ENCODE measurements around the gene CALD1. TPM values are rescaled to one million over a fixed set of nuclear protein-coding genes. Genes with fewer than 3 reads are reported as not detected.

Gene CALD1
- total RNA-seq, 1 experiment from 2014 or later: 147 TPM

DNA sequence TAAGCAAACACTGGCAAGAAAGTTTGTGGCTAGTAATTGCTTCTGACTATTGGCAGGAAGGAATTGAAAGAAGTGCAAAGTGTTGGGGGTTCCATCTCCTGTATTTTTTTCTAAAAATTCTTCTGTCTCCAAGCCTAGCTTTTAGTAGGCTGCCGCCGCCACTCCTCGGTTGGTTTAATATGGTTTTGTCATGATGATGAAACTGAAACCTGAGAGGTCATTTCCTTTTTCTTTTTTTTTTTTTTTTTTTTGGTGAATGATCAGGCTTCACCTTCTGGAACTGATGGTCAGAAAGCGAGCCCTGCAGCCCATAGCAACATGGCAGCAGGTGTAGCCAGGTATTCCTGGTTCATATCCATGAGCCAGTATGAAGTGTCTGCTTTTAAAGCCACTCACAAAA lies 131.5 kb downstream of the CALD1 start (continued):
- TF ChIP-seq, protein P1, sequence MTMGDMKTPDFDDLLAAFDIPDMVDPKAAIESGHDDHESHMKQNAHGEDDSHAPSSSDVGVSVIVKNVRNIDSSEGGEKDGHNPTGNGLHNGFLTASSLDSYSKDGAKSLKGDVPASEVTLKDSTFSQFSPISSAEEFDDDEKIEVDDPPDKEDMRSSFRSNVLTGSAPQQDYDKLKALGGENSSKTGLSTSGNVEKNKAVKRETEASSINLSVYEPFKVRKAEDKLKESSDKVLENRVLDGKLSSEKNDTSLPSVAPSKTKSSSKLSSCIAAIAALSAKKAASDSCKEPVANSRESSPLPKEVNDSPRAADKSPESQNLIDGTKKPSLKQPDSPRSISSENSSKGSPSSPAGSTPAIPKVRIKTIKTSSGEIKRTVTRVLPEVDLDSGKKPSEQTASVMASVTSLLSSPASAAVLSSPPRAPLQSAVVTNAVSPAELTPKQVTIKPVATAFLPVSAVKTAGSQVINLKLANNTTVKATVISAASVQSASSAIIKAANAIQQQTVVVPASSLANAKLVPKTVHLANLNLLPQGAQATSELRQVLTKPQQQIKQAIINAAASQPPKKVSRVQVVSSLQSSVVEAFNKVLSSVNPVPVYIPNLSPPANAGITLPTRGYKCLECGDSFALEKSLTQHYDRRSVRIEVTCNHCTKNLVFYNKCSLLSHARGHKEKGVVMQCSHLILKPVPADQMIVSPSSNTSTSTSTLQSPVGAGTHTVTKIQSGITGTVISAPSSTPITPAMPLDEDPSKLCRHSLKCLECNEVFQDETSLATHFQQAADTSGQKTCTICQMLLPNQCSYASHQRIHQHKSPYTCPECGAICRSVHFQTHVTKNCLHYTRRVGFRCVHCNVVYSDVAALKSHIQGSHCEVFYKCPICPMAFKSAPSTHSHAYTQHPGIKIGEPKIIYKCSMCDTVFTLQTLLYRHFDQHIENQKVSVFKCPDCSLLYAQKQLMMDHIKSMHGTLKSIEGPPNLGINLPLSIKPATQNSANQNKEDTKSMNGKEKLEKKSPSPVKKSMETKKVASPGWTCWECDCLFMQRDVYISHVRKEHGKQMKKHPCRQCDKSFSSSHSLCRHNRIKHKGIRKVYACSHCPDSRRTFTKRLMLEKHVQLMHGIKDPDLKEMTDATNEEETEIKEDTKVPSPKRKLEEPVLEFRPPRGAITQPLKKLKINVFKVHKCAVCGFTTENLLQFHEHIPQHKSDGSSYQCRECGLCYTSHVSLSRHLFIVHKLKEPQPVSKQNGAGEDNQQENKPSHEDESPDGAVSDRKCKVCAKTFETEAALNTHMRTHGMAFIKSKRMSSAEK (CRISPR knock-in tag; IDR thresholded peaks at IDR 0.05; ENCODE audit: borderline replicate concordance): no peak
- TF ChIP-seq PRRX2 (CRISPR knock-in tag; IDR thresholded peaks at IDR 0.05): no peak

DNA sequence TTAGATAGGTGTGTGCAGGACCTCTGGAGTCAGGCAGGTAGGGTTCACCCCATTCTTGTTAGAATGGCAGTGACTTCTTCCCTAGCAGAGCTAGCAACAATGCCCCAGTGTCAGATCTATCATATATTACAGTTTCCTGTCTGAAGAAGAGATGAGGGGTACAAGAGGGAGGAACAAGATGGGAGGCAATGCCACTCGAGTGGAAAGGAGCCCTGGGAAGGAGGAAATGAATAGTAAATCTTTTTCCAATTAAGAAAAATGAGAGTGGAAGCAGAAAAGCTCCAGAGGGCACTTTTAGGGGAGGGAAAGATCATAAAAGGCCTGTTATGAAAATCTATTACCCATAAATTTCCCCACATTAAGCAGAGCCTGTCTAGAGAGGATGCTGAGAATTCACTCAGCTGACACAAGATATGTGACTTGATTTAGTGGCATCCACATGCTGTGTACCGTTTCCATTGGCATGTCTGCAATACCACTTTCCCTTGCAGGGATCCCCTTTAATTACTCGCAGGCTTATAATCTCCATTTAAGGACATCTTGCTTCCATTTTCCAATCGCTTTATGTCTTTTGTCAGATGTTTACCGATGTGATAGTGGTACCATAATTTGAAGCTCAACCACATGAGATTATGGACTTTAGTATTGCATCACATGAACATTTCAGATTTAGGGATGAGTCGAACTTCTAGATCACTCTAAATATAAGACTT lies 136.9 kb downstream of the CALD1 start:
- H3K9me3 Mint-ChIP-seq: no peaks in the 10 kb centered on the region
- H3K27ac Mint-ChIP-seq: no peak overlapping the region; the same call in 1 of the 2 replicates
- TF ChIP-seq, protein P2, sequence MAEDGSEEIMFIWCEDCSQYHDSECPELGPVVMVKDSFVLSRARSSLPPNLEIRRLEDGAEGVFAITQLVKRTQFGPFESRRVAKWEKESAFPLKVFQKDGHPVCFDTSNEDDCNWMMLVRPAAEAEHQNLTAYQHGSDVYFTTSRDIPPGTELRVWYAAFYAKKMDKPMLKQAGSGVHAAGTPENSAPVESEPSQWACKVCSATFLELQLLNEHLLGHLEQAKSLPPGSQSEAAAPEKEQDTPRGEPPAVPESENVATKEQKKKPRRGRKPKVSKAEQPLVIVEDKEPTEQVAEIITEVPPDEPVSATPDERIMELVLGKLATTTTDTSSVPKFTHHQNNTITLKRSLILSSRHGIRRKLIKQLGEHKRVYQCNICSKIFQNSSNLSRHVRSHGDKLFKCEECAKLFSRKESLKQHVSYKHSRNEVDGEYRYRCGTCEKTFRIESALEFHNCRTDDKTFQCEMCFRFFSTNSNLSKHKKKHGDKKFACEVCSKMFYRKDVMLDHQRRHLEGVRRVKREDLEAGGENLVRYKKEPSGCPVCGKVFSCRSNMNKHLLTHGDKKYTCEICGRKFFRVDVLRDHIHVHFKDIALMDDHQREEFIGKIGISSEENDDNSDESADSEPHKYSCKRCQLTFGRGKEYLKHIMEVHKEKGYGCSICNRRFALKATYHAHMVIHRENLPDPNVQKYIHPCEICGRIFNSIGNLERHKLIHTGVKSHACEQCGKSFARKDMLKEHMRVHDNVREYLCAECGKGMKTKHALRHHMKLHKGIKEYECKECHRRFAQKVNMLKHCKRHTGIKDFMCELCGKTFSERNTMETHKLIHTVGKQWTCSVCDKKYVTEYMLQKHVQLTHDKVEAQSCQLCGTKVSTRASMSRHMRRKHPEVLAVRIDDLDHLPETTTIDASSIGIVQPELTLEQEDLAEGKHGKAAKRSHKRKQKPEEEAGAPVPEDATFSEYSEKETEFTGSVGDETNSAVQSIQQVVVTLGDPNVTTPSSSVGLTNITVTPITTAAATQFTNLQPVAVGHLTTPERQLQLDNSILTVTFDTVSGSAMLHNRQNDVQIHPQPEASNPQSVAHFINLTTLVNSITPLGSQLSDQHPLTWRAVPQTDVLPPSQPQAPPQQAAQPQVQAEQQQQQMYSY (CRISPR knock-in tag; IDR thresholded peaks at IDR 0.05): no peak
- 0 out of 2 replicates have a peak, but pooled peaks cover 3% of the 10 kb centered on the region for H3K36me3 Mint-ChIP-seq
- ChIA-PET POLR2A (no interaction called here), CTCF (no interaction called here)
- no peak overlapping the region for H3K4me3 Mint-ChIP-seq
- no peaks in the 10 kb centered on the region for H3K27me3 Mint-ChIP-seq (ENCODE audit: low read depth)
- H3K4me1 Mint-ChIP-seq: peaks cover 3% of the 10 kb centered on the region
- ATAC-seq (no peak), DNase-seq (ENCODE audit: low spot score) (no peak)

DNA sequence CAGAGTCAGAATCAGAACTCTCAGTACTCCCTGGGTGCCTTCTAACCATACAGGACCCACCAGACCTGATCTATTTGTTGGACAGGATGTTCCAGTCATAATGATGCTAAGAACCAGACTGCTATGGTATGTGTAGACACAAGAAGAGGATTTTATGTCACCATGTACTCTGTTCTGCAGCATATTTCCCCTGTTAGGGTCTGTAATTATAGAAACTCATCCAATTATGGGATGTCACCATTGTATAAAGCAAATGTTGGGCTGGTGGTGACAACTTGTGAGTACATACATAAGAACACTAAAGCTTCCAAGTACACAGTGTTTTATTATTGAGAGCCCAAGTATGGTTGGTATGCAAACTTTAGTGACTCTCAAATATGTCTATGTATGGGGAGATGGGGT lies 139.8 kb downstream of the CALD1 start:
- Mint-ChIP-seq H3K4me1 (no peaks in the 10 kb centered on the region), H3K27ac (no peak overlapping the region), H3K4me3 (no peak overlapping the region), H3K27me3 (ENCODE audit: low read depth) (no peaks in the 10 kb centered on the region), H3K9me3 (no peaks in the 10 kb centered on the region), H3K36me3 (0 out of 2 replicates have a peak, but pooled peaks cover 3% of the 10 kb centered on the region)
- POLR2A ChIA-PET: no interaction called here
- DNase-seq (ENCODE audit: low spot score) (no peak), ATAC-seq (no peak)
- CTCF ChIA-PET: no interaction called here
- TF ChIP-seq, protein P3, sequence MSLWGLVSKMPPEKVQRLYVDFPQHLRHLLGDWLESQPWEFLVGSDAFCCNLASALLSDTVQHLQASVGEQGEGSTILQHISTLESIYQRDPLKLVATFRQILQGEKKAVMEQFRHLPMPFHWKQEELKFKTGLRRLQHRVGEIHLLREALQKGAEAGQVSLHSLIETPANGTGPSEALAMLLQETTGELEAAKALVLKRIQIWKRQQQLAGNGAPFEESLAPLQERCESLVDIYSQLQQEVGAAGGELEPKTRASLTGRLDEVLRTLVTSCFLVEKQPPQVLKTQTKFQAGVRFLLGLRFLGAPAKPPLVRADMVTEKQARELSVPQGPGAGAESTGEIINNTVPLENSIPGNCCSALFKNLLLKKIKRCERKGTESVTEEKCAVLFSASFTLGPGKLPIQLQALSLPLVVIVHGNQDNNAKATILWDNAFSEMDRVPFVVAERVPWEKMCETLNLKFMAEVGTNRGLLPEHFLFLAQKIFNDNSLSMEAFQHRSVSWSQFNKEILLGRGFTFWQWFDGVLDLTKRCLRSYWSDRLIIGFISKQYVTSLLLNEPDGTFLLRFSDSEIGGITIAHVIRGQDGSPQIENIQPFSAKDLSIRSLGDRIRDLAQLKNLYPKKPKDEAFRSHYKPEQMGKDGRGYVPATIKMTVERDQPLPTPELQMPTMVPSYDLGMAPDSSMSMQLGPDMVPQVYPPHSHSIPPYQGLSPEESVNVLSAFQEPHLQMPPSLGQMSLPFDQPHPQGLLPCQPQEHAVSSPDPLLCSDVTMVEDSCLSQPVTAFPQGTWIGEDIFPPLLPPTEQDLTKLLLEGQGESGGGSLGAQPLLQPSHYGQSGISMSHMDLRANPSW (CRISPR knock-in tag; conservative IDR thresholded peaks at IDR 0.05; ENCODE audit: low read depth): no peak
- TF ChIP-seq, protein P4, sequence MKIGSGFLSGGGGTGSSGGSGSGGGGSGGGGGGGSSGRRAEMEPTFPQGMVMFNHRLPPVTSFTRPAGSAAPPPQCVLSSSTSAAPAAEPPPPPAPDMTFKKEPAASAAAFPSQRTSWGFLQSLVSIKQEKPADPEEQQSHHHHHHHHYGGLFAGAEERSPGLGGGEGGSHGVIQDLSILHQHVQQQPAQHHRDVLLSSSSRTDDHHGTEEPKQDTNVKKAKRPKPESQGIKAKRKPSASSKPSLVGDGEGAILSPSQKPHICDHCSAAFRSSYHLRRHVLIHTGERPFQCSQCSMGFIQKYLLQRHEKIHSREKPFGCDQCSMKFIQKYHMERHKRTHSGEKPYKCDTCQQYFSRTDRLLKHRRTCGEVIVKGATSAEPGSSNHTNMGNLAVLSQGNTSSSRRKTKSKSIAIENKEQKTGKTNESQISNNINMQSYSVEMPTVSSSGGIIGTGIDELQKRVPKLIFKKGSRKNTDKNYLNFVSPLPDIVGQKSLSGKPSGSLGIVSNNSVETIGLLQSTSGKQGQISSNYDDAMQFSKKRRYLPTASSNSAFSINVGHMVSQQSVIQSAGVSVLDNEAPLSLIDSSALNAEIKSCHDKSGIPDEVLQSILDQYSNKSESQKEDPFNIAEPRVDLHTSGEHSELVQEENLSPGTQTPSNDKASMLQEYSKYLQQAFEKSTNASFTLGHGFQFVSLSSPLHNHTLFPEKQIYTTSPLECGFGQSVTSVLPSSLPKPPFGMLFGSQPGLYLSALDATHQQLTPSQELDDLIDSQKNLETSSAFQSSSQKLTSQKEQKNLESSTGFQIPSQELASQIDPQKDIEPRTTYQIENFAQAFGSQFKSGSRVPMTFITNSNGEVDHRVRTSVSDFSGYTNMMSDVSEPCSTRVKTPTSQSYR (CRISPR knock-in tag; IDR thresholded peaks at IDR 0.05): no peak
- TF ChIP-seq, protein P5, sequence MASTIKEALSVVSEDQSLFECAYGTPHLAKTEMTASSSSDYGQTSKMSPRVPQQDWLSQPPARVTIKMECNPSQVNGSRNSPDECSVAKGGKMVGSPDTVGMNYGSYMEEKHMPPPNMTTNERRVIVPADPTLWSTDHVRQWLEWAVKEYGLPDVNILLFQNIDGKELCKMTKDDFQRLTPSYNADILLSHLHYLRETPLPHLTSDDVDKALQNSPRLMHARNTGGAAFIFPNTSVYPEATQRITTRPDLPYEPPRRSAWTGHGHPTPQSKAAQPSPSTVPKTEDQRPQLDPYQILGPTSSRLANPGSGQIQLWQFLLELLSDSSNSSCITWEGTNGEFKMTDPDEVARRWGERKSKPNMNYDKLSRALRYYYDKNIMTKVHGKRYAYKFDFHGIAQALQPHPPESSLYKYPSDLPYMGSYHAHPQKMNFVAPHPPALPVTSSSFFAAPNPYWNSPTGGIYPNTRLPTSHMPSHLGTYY (CRISPR knock-in tag; IDR thresholded peaks at IDR 0.05): no peak

All from WTC11 (cell line).